Motor neuron (in vitro differentiated cells): ENCODE measurements around the gene PER1. TPM values are rescaled to one million over a fixed set of nuclear protein-coding genes. Genes with fewer than 3 reads are reported as not detected.
A peak's percentile ranks its signal among the peaks of the same experiment; 100 is the strongest.

Source experiments
- ATAC-seq, 8 experiments: fragments of 200-7000 bp; cut with Tn5 transposase; replicated peaks in 6 of 8; 2 replicates each; pipeline ENCODE4 v1.8.0; 2021; ENCODE audit warnings: mild to moderate bottlenecking in 8 of 8, moderate library complexity in 8 of 8
- H3K27ac ChIP-seq, 2 donors: fragments of 250-450 bp; sonication (Bioruptor Pico); 2 replicates each; pipeline ENCODE4 v1.9.0; 2021; ENCODE audit warnings: antibody characterized with exemption in 2 of 2, mild to moderate bottlenecking in 2 of 2, moderate library complexity in 1 of 2
- H3K4me1 ChIP-seq, 2 donors: fragments of 250-450 bp; sonication (Bioruptor Pico); replicated peaks in 1 of 2; 2 replicates each; pipeline ENCODE4 v1.6.1; 2021; ENCODE audit warnings: antibody characterized with exemption in 2 of 2, mild to moderate bottlenecking in 2 of 2, moderate library complexity in 1 of 2
- H3K4me3 ChIP-seq, 5 donors: fragments of 250-450 bp; sonication (Bioruptor Pico); 2 replicates each; pipeline ENCODE4 v1.9.0; 2021; ENCODE audit warnings: antibody characterized with exemption in 5 of 5, mild to moderate bottlenecking in 5 of 5, moderate library complexity in 4 of 5
- WGBS, 10 experiments: fragments of 450-650 bp; shearing (Covaris generic); methylation state at CpG; one replicate each; pipeline ENCODE4 v1.0.0; 2022; 5-methylcytosine and 5-hydroxymethylcytosine counted together
- in situ Hi-C, 9 experiments: fragments of 400-800 bp; cut with MboI; loops; one replicate each; pipeline ENCODE4 v1.15.0; 2021; ENCODE audit warnings: low sequenced_read_pairs in 9 of 9, low pct_unique_long_range_greater_than_20kb in 2 of 9; ENCODE audit not compliant: unreplicated experiment in 9 of 9
- total RNA-seq, 8 experiments: library from RNA; unstranded; fragments of 300-600 nt; gene quantifications; 2 replicates each; pipeline versions ENCODE4 v1.2.3 to v1.2.4, GENCODE V29; 2022

PER1 gene
- total RNA-seq, 8 experiments from 2014 or later: 12.2 to 51.5 (median 27.3) TPM

DNA sequence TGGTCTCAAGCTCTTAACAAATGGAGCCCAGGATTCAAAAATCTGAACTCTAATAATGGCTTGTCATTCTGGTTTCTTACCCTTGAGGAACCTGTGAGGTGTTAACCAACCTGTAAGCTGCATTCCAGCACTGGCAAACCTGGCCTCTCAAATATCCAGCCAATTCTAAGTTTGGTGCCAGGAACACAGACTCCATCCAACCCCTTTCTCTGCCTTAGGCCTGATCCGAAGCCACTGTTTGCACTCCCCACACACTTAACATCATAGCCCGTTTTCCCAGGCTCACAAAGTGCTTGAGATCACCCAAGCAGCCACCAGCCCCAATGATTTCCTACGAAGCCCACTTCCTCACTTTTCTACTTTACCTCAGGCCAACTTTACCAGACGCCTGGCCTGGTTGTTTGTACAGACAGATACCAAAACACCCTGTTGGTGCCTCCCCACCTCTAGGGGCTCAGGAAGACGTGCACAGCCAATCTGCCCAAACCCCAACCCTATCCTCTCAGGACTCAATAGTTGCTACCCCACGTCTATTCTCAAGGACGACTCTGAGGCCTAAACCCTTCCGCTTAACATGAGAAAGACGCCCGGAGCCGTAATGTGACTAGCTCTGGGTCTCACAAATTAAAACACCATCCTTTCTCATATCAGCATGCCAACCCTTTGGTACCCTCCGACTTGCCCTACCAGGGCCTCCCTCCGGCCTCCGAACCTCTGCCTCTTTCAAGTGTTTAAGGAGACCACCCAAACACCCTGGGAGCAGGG, 3.2 kb upstream of the PER1 start:
- no peak for ATAC-seq
- in situ Hi-C loops: no loop called here
- peaks cover 22 to 37% of the 10 kb centered on the region in 2 donors for H3K4me1 ChIP-seq
- H3K27ac ChIP-seq: peak overlapping the region; percentile 79 to 81
- 7 to 67% (median 27%) methylated on average over 1 to 11 of the region's 14 CpGs; no CpG with 5 or more reads in 2 of the 10 experiments for WGBS, 10 experiments
- peak overlapping the region; percentile 44 to 66 (median 50) for H3K4me3 ChIP-seq

DNA sequence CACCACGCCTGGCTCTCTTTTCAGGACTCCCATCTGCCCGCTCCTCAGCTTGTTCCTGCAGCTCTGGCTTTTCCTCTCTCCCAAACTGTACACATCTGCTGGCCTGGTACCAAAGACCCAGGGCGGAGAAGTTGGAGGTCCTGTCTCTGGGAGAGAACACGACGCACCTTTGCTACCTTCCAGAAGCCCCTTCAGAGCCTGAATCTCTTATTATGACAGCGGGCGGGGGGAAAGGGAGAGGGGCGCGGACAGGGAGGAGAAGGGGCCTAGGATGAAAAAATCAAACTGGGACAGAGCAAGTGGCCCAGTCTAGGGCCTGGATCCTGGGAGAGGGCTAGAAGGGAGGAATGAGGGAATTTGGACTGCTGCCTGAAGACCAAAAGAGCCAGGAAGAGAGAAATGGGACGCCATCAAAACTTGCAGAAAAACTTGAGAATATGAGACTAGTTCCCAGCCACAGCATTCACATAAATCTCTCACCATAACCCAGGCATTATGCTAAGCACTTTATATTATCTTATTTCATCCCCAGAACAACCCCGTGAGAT, 2.5 kb upstream of the PER1 start:
- ATAC-seq: no peak
- WGBS, 10 experiments: 0 to 81% (median 2%) methylated on average over 1 to 5 of the region's 11 CpGs; no CpG with 5 or more reads in 5 of the 10 experiments
- in situ Hi-C loops: no loop called here
- peak overlapping the region; percentile 22 to 66 (median 48) for H3K4me3 ChIP-seq
- H3K27ac ChIP-seq: peak overlapping the region; percentile 94 to 99
- peaks cover 23 to 37% of the 10 kb centered on the region in 2 donors for H3K4me1 ChIP-seq

DNA sequence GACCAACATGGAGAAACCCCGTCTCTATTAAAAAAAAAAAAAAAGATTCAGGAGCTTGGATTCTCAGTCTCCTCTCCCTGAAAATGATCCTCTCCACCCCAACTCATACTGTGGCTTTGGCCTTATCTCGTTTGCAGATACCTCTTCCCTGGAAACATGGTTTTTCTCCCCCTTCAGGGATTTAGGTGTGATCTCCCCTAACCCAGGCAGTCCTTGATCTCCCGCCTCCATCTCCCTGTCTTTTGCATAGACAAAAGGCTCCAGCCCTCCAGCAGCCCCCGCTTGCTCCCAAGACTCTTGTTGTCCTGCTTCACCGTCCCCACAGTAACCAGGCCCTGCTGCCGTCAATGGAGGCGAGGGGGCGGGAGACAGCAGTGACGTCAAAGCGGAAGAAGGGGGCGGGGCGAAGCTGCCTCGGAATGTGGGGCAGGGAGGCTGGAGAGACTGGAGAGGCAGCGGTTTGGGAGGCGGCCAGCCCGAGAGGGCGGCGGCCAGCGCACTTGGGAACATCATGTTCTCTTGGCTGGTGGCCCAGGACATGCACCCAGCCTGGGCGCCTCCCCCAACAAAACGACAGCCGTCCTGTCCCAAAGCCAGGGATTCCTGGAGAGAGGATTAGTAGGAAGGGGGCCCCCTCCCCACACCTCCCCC, 1.9 kb upstream of the PER1 start:
- in situ Hi-C loops: no loop called here
- peak overlapping the region; percentile 94 to 99 for H3K27ac ChIP-seq
- WGBS, 10 experiments: 0 to 18% (median 3%) methylated on average over 1 to 8 of the region's 22 CpGs; no CpG with 5 or more reads in 5 of the 10 experiments
- ATAC-seq: peak; percentile 7 to 31 (median 19)
- peaks cover 23 to 35% of the 10 kb centered on the region in 2 donors for H3K4me1 ChIP-seq
- peak overlapping the region; percentile 22 to 66 (median 48) for H3K4me3 ChIP-seq

DNA sequence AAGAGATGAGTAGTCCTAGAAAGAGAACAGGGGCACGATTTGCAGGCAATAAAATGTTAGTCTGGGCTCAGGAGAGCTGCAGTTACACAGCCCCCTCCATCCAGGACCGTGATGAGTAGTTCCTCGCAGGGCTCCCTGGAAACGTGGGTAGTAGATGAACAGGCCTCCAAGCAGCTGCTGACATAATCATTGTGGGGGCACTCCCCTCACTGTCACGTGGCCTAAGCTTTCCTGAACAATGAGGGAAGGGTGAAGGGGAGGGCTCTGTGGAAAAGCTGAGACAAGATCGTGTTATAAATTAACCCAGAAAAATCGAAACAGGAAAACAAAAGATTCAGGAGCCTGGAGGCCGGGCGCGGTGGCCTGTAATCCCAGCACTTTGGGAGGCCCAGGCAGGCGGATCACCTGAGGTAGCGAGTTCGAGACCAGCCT, 1.3 kb upstream of the PER1 start:
- peak in 7 of 8 experiments; percentile 0 to 27 (median 16) for ATAC-seq
- Histone ChIP-seq H3K27ac (peak overlapping the region; percentile 94 to 99), H3K4me3 (peak overlapping the region; percentile 22 to 66 (median 48)), H3K4me1 (peaks cover 23 to 33% of the 10 kb centered on the region in 2 donors)
- in situ Hi-C loops: no loop called here
- WGBS, 10 experiments: 0 to 18% (median 6%) methylated on average over 2 to 12 of the region's 13 CpGs; no CpG with 5 or more reads in 1 of the 10 experiments

DNA sequence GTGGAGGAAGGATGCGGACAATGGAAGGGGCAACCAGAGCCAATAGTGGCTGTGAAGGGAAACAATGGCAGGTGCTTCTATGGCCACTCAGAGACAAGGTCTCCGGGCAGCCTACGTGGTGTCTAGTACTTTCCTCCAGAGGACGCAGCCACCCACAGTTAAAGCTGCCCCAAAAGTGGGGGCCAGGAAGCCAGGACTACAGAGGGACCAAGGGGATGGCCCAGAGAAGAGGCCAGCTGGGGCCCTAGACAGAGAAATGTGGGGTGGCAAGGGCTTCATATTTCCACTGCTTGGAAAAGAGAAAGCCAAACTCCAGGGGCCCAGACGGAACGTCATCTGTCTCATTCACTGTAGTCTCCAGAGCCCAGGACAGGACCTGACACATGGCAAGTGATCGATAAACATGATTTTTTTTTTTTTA, 837 bp upstream of the PER1 start:
- H3K4me1 ChIP-seq: peaks cover 23 to 33% of the 10 kb centered on the region in 2 donors
- 0 to 100% (median 61%) methylated on average over 1 to 4 of the region's 7 CpGs; no CpG with 5 or more reads in 2 of the 10 experiments for WGBS, 10 experiments
- in situ Hi-C loops: no loop called here
- H3K27ac ChIP-seq: peak overlapping the region; percentile 86 to 99
- H3K4me3 ChIP-seq: peak overlapping the region; percentile 3 to 66 (median 13)
- no peak for ATAC-seq

DNA sequence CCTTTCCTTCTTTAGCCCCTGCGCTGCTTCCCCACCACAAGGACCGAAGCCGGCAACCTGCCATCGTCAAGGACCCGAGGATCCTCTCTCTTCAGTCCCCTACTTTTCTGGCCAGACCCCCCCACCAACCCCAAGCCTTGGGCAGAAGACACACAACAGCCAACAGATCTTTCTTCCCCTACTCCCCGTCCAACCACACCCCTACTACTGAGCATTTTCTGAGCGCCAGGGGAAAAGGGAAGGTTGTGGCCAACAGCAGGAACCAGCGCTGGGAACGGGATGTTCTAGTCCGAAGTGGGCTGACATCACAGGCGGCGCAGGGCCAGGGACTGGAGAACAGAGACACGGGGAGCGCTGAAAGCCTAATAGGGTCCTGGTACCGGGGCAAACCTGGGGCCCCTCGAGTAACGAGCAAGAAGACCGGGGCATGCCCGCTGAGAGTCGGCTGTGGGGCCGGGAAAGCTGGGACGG, 528 bp downstream of the PER1 start:
- in situ Hi-C loops: no loop called here
- peak overlapping the region; percentile 68 to 72 for H3K27ac ChIP-seq
- peak in 2 of 8 experiments; percentile 0 to 1 for ATAC-seq
- 0 to 10% (median 0%) methylated on average over 1 to 4 of the region's 22 CpGs; no CpG with 5 or more reads in 4 of the 10 experiments for WGBS, 10 experiments
- H3K4me3 ChIP-seq: peak overlapping the region; percentile 48 to 66 (median 56)
- H3K4me1 ChIP-seq: peaks cover 19 to 30% of the 10 kb centered on the region in 2 donors

DNA sequence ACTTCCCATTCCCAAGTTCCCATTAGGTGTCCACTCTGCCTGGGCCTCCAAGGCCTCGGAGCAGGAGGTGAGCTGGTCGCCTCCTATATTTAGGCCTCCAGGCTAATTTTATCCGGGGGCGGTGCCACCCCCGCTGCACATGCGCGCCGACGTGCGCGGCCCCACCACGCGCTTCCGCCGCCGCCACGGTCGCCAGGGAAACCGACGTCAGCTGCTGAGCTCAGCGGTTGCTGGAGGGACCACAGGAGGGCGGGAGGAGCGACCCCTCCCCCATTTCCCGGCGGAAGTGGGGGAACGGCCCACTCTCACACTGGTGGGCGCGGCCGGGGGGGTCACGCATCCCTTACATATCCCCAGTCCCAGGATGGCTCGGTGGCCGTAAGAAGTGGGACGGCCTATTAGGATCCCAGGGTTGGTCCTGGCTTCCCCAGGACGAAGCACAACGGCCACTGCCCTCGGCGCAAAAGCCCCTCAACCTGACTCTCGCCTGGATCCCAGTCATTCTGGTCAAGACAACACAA, 1.0 kb downstream of the PER1 start:
- H3K4me3 ChIP-seq: peak overlapping the region; percentile 48 to 66 (median 56)
- peaks cover 19 to 30% of the 10 kb centered on the region in 2 donors for H3K4me1 ChIP-seq
- ATAC-seq: peak; percentile 10 to 37 (median 25)
- H3K27ac ChIP-seq: peak overlapping the region; percentile 68 to 72
- in situ Hi-C loops: no loop called here
- 0 to 2% methylated on average over 2 to 8 of the region's 38 CpGs; no CpG with 5 or more reads in 8 of the 10 experiments for WGBS, 10 experiments

DNA sequence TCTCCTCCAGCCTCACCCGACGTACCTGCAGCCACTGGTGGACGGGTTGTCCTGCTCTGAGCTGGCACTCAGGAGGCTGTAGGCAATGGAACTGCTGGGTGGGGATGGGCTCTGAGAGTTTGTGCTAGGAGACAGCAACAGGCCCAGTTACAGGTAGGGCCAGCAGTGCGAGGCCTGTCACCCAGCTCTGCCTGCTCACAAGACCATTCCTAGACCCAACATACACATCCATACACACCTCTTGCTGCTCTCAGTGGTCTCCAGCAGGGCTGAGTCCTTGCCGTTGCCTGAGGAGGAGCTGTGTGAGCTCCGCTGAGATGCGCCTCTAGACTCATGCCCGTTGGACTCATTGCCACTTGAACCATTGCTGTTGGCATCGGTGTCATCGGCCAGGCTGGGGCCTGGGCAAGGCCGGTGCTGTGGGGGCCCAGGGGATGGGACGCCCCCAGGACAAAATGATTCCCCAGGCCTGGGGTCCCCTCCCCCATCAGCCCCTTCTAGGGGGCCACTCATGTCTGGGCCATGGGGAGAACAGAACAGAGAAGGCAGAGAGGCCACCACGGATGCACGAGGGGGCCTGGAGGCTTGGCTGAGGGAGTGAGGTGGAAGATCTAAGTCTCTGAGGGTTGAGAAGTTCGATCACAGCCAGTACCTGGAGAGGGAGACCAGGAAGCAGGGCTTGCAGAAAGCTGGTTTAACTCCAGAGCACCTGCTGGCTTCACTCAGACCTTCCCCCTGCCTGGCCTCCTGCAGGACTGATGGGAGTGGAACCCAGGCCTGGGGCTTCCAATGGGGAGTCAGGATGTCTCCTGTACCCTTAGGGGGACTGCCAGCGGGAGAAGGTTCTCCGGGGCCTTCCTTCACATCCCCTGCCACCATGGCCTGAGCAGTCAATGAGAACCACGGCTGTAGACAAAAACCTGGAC, 1.7 kb downstream of the PER1 start:
- WGBS, 10 experiments: 50 to 100% (median 87%) methylated on average over 1 to 3 of the region's 18 CpGs; no CpG with 5 or more reads in 7 of the 10 experiments
- ATAC-seq: no peak
- H3K4me3 ChIP-seq: peak overlapping the region; percentile 48 to 66 (median 56)
- peak overlapping the region; percentile 68 to 72 for H3K27ac ChIP-seq
- peaks cover 19 to 26% of the 10 kb centered on the region in 2 donors for H3K4me1 ChIP-seq
- in situ Hi-C loops: no loop called here

DNA sequence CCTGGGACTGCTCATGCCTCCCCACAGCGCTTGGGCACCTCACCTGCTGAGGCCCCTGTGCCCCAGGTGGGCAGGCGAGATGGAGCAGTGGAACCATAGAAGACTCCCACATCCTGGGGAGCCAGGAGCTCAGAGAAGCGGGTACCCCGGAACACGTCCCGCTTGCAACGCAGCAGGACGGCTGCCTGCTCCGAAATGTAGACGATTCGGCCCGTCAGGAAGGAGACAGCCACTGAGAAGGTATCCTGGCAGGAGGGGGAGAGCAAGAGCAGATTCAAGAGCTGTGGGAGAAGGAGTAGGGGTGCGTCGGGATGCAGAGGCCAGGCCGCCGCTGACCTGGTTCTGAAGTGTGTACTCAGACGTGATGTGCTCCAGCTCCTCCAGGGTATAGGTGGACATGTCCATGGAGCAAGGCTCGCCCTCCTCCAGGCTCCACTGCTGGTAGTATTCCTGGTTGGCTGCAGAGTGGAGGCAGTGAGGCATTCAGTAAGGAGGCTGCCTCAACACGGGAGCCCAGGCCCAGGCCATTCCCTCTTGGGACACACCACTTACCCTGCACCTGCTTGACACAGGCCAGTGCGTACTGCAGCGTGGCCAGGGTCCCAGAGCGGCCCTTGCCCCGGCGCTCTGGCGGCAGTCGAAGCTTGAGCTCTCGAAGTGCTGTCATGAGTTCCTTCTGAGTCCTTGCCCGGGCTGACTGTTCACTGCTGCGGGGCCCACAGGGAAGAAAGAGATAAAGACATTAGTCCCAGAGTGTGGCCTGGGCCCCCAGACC, 2.6 kb downstream of the PER1 start:
- Histone ChIP-seq H3K27ac (no peak overlapping the region), H3K4me3 (no peak overlapping the region), H3K4me1 (peaks cover 18 to 22% of the 10 kb centered on the region in 2 donors)
- ATAC-seq: no peak
- 75 to 100% (median 90%) methylated on average over 1 to 18 of the region's 29 CpGs; no CpG with 5 or more reads in 4 of the 10 experiments for WGBS, 10 experiments
- in situ Hi-C loops: no loop called here

DNA sequence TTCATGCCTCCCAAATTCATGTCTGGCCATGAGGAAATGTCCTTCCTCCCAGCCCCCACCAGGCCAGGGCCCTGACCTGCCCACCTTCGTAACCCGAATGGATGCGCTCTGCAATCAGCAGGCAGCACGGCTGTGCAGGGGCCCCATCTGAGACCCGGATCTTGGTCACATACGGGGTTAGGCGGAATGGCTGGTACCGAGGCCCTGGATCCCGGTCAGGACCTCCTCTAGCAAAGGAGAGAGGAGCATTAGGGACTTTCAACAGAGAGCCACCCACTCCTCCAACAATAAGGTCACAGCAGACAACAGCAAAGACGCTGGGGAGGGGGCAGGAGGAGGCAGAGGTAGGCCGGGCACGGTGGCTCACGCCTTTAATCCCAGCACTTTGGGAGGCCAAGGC, 3.6 kb downstream of the PER1 start:
- Histone ChIP-seq H3K4me3 (no peak overlapping the region), H3K27ac (no peak overlapping the region), H3K4me1 (peaks cover 15 to 16% of the 10 kb centered on the region in 2 donors)
- WGBS, 10 experiments: 72 to 95% (median 93%) methylated on average over 3 to 4 of the region's 13 CpGs; no CpG with 5 or more reads in 6 of the 10 experiments
- in situ Hi-C loops: no loop called here
- ATAC-seq: no peak

DNA sequence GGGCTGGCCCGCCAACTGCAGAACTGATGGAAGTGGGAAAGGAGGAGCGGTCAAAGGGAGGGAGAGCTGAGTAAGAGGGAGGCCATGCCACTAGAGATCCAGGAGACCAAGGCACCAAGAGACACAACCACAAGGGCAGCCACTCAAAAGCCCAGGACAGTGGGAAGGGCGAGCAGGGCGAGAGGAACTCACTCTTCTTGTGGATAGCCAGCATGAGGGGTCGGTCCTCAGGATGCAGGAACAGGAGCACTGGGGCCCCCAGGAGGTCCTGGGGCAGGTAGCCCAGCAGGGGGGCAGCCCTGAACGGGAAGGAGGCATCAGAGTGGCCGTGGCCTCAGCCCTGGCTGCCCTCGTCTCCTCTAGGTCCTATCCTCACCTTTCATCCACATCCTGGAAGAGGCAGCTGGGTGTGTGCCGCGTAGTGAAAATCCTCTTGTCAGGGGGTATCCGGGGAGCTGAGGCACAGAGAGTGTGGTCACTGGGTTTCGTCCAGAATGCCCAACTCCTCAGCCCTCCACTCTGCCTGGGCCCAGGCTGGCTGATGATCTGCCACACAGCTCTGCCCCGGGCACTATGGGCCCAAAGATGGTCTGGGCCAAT, 4.3 kb downstream of the PER1 start:
- in situ Hi-C loops: no loop called here
- no peak for ATAC-seq
- Histone ChIP-seq H3K4me3 (no peak overlapping the region), H3K27ac (no peak overlapping the region), H3K4me1 (peaks cover 10 to 11% of the 10 kb centered on the region in 2 donors)
- WGBS, 10 experiments: 60 to 100% (median 92%) methylated on average over 1 to 9 of the region's 13 CpGs; no CpG with 5 or more reads in 3 of the 10 experiments
